ENCODE results near the gene SPTB. TPM values are rescaled to one million over a fixed set of nuclear protein-coding genes. Genes with fewer than 3 reads are reported as not detected.
A peak's percentile ranks its signal among the peaks of the same experiment; 100 is the strongest.

Gene SPTB
- total RNA-seq, 2 donors from 2014 or later: 0.15 to 0.29 TPM

- no peak for ATAC-seq (replicated peaks)
- peaks cover 9% of the 10 kb centered on the region for H3K4me1 Mint-ChIP-seq
- no peaks in the 10 kb centered on the region for H3K9me3 Mint-ChIP-seq
- no peak overlapping the region for H3K27ac Mint-ChIP-seq
- no peaks in the 10 kb centered on the region for H3K36me3 Mint-ChIP-seq (ENCODE audit: low read depth)
- no peak overlapping the region for H3K4me3 Mint-ChIP-seq
- H3K27me3 Mint-ChIP-seq: peaks cover 28% of the 10 kb centered on the region
Measured at GRCh38 chr14:64849940-64850339, 29.8 kb downstream of the SPTB start.

- Mint-ChIP-seq H3K36me3 (ENCODE audit: low read depth) (no peaks in the 10 kb centered on the region), H3K4me3 (no peak overlapping the region), H3K9me3 (no peaks in the 10 kb centered on the region), H3K4me1 (peaks cover 9% of the 10 kb centered on the region), H3K27ac (no peak overlapping the region), H3K27me3 (peaks cover 35% of the 10 kb centered on the region)
- peak; percentile 80 for ATAC-seq (replicated peaks)
Measured at GRCh38 chr14:64848239-64848638, 31.5 kb downstream of the SPTB start.

GRCh38 chr14:64846319-64846718, 33.4 kb downstream of the SPTB start:
- Mint-ChIP-seq H3K9me3 (no peaks in the 10 kb centered on the region), H3K36me3 (ENCODE audit: low read depth) (no peaks in the 10 kb centered on the region), H3K27me3 (peaks cover 32% of the 10 kb centered on the region), H3K27ac (no peak overlapping the region), H3K4me3 (no peak overlapping the region), H3K4me1 (peaks cover 9% of the 10 kb centered on the region)
- ATAC-seq (replicated peaks): no peak

- peaks cover 33% of the 10 kb centered on the region for H3K27me3 Mint-ChIP-seq
Measured at GRCh38 chr14:64845878-64846277, 33.8 kb downstream of the SPTB start.

GRCh38 chr14:64844969-64845536, 34.7 kb downstream of the SPTB start:
- Mint-ChIP-seq H3K27me3 (peaks cover 29% of the 10 kb centered on the region), H3K9me3 (no peaks in the 10 kb centered on the region), H3K4me3 (no peak overlapping the region), H3K27ac (no peak overlapping the region), H3K36me3 (ENCODE audit: low read depth) (no peaks in the 10 kb centered on the region), H3K4me1 (peaks cover 9% of the 10 kb centered on the region)
- no peak for ATAC-seq (replicated peaks)

More at GRCh38 chr14:64845878-64846277, 33.8 kb downstream of the SPTB start:
- no peak for ATAC-seq (replicated peaks)
- H3K9me3 Mint-ChIP-seq: no peaks in the 10 kb centered on the region
- H3K4me1 Mint-ChIP-seq: peaks cover 9% of the 10 kb centered on the region
- H3K4me3 Mint-ChIP-seq: no peak overlapping the region
- H3K27ac Mint-ChIP-seq: no peak overlapping the region
- H3K36me3 Mint-ChIP-seq (ENCODE audit: low read depth): no peaks in the 10 kb centered on the region

GRCh38 chr14:64844272-64844671, 35.4 kb downstream of the SPTB start:
- Mint-ChIP-seq H3K4me1 (peaks cover 9% of the 10 kb centered on the region), H3K27ac (no peak overlapping the region), H3K9me3 (no peaks in the 10 kb centered on the region), H3K36me3 (ENCODE audit: low read depth) (no peaks in the 10 kb centered on the region), H3K27me3 (peaks cover 29% of the 10 kb centered on the region), H3K4me3 (no peak overlapping the region)
- ATAC-seq (replicated peaks): no peak

- no peak overlapping the region for H3K4me3 Mint-ChIP-seq
- ATAC-seq (replicated peaks): no peak
- peaks cover 9% of the 10 kb centered on the region for H3K4me1 Mint-ChIP-seq
- no peaks in the 10 kb centered on the region for H3K36me3 Mint-ChIP-seq (ENCODE audit: low read depth)
- H3K27me3 Mint-ChIP-seq: peaks cover 32% of the 10 kb centered on the region
- no peak overlapping the region for H3K27ac Mint-ChIP-seq
- H3K9me3 Mint-ChIP-seq: no peaks in the 10 kb centered on the region
Measured at GRCh38 chr14:64843548-64843947, 36.2 kb downstream of the SPTB start.

- Mint-ChIP-seq H3K4me3 (no peak overlapping the region), H3K9me3 (no peaks in the 10 kb centered on the region), H3K27me3 (peaks cover 32% of the 10 kb centered on the region), H3K27ac (no peak overlapping the region), H3K36me3 (ENCODE audit: low read depth) (no peaks in the 10 kb centered on the region), H3K4me1 (no peaks in the 10 kb centered on the region)
- ATAC-seq (replicated peaks): no peak
Measured at GRCh38 chr14:64841772-64842750, 37.6 kb downstream of the SPTB start.

GRCh38 chr14:64841121-64841651, 38.5 kb downstream of the SPTB start:
- Mint-ChIP-seq H3K36me3 (ENCODE audit: low read depth) (no peaks in the 10 kb centered on the region), H3K9me3 (no peaks in the 10 kb centered on the region), H3K4me1 (no peaks in the 10 kb centered on the region), H3K27ac (no peak overlapping the region), H3K27me3 (peaks cover 38% of the 10 kb centered on the region), H3K4me3 (no peak overlapping the region)
- no peak for ATAC-seq (replicated peaks)

- H3K36me3 Mint-ChIP-seq (ENCODE audit: low read depth): no peaks in the 10 kb centered on the region
- H3K27ac Mint-ChIP-seq: no peak overlapping the region
- H3K4me1 Mint-ChIP-seq: no peaks in the 10 kb centered on the region
- H3K9me3 Mint-ChIP-seq: no peaks in the 10 kb centered on the region
- no peak for ATAC-seq (replicated peaks)
- H3K4me3 Mint-ChIP-seq: no peak overlapping the region
- peaks cover 31% of the 10 kb centered on the region for H3K27me3 Mint-ChIP-seq
Measured at GRCh38 chr14:64838656-64839055, 41.1 kb downstream of the SPTB start.

- Mint-ChIP-seq H3K4me3 (no peak overlapping the region), H3K27ac (no peak overlapping the region), H3K36me3 (ENCODE audit: low read depth) (no peaks in the 10 kb centered on the region), H3K4me1 (no peaks in the 10 kb centered on the region), H3K27me3 (peaks cover 21% of the 10 kb centered on the region), H3K9me3 (no peaks in the 10 kb centered on the region)
- no peak for ATAC-seq (replicated peaks)
Measured at GRCh38 chr14:64835431-64835830, 44.3 kb downstream of the SPTB start.

- Mint-ChIP-seq H3K4me3 (no peak overlapping the region), H3K4me1 (no peaks in the 10 kb centered on the region), H3K9me3 (no peaks in the 10 kb centered on the region), H3K27me3 (peaks cover 21% of the 10 kb centered on the region), H3K36me3 (ENCODE audit: low read depth) (no peaks in the 10 kb centered on the region), H3K27ac (no peak overlapping the region)
- no peak for ATAC-seq (replicated peaks)
Measured at GRCh38 chr14:64834965-64835364, 44.7 kb downstream of the SPTB start.

GRCh38 chr14:64831419-64831818, 48.3 kb downstream of the SPTB start:
- no peak for ATAC-seq (replicated peaks)
- no peaks in the 10 kb centered on the region for H3K4me1 Mint-ChIP-seq
- peaks cover 6% of the 10 kb centered on the region for H3K27me3 Mint-ChIP-seq
- no peaks in the 10 kb centered on the region for H3K36me3 Mint-ChIP-seq (ENCODE audit: low read depth)
- H3K4me3 Mint-ChIP-seq: no peak overlapping the region
- H3K9me3 Mint-ChIP-seq: no peaks in the 10 kb centered on the region
- no peak overlapping the region for H3K27ac Mint-ChIP-seq

- Mint-ChIP-seq H3K27ac (no peak overlapping the region), H3K27me3 (peaks cover 3% of the 10 kb centered on the region), H3K4me3 (no peak overlapping the region), H3K36me3 (ENCODE audit: low read depth) (no peaks in the 10 kb centered on the region), H3K4me1 (no peaks in the 10 kb centered on the region), H3K9me3 (no peaks in the 10 kb centered on the region)
- ATAC-seq (replicated peaks): no peak
Measured at GRCh38 chr14:64830961-64831360, 48.7 kb downstream of the SPTB start.

GRCh38 chr14:64828071-64828470, 51.6 kb downstream of the SPTB start:
- ATAC-seq (replicated peaks): no peak
- Mint-ChIP-seq H3K4me3 (no peak overlapping the region), H3K36me3 (ENCODE audit: low read depth) (no peaks in the 10 kb centered on the region), H3K9me3 (no peaks in the 10 kb centered on the region), H3K27ac (no peak overlapping the region), H3K4me1 (no peaks in the 10 kb centered on the region), H3K27me3 (no peaks in the 10 kb centered on the region)

All from activated T-helper 17 cell treated with anti-CD3 and anti-CD28 coated beads, Interleukin-2, amount 50 U/mL, for 72 hours (primary cell).